Heart left ventricle (tissue), 16 donors: Measurements from ENCODE around the gene ITPR2. TPM values are rescaled to one million over a fixed set of nuclear protein-coding genes. Genes with fewer than 3 reads are reported as not detected.

Source experiments
- ATAC-seq, 4 donors: fragments of 200-7000 bp; cut with Tn5 transposase; one replicate each; pipeline ENCODE4 v1.9.1; 2020 to 2022; ENCODE audit warnings: moderate library complexity in 4 of 4, mild to moderate bottlenecking in 3 of 4, moderate number of reproducible peaks in 1 of 4
- DNase-seq, 5 donors: peaks; one replicate each; pipeline ENCODE4 v3.0.0-alpha.2; 2020
- H3K27ac ChIP-seq, 12 donors: fragments of 200-600 bp; sonication (generic) in 4 of 12; one replicate each; pipeline versions ENCODE4 v1.5.0 to v1.8.0; 2016 to 2022; ENCODE audit warnings: mild to moderate bottlenecking in 2 of 12
- H3K27me3 ChIP-seq, 9 donors: fragments of 200-600 bp; sonication (generic) in 2 of 9; one replicate each; pipeline versions ENCODE4 v1.5.1 to v1.8.0; 2016 to 2022; ENCODE audit warnings: mild to moderate bottlenecking in 3 of 9
- H3K36me3 ChIP-seq, 9 donors: fragments of 200-600 bp; sonication (generic) in 2 of 9; one replicate each; pipeline versions ENCODE4 v1.5.0 to v1.8.0; 2018 to 2022; ENCODE audit warnings: mild to moderate bottlenecking in 2 of 9
- H3K4me1 ChIP-seq, 12 donors: fragments of 200-600 bp; sonication (generic) in 4 of 12; one replicate each; pipeline versions ENCODE4 v1.5.0 to v1.8.0; 2016 to 2022; ENCODE audit warnings: mild to moderate bottlenecking in 3 of 12
- H3K4me3 ChIP-seq, 12 donors: fragments of 200-600 bp; sonication (generic) in 4 of 12; one replicate each; pipeline versions ENCODE4 v1.5.0 to v1.8.0; 2017 to 2022; ENCODE audit warnings: mild to moderate bottlenecking in 9 of 12, moderate library complexity in 4 of 12
- H3K9me3 ChIP-seq, 12 donors: fragments of 200-600 bp; sonication (generic) in 4 of 12; one replicate each; pipeline versions ENCODE4 v1.5.0 to v1.8.0; 2016 to 2022; ENCODE audit warnings: mild to moderate bottlenecking in 1 of 12
- CTCF ChIP-seq, 12 donors: fragments of 200-600 bp; sonication (generic) in 4 of 12; IDR thresholded peaks; one replicate each; pipeline versions ENCODE4 v1.5.0 to v1.8.0; 2018 to 2022; ENCODE audit warnings: antibody characterized with exemption in 12 of 12, mild to moderate bottlenecking in 5 of 12
- POLR2A ChIP-seq, 2 donors: fragments of 450-650 bp; IDR thresholded peaks; one replicate each; pipeline ENCODE4 v1.6.1; 2017; ENCODE audit warnings: antibody characterized with exemption in 2 of 2, mild to moderate bottlenecking in 2 of 2, moderate library complexity in 2 of 2
- WGBS, 4 donors: extraction: QIAGEN DNeasy Blood & Tissue Kit in 2 of 4; methylation state at CpG; one replicate each; pipeline versions ENCODE4 v1.1.5 to v1.1.7; 2013 to 2018; 5-methylcytosine and 5-hydroxymethylcytosine counted together
- intact Hi-C, 10 donors: fragments of 100-400 bp; cut with DNase I; formaldehyde crosslinking; loops; one replicate each; pipeline versions ENCODE4 v1.11.1 to v1.14.2; 2022
- polyA plus RNA-seq, 2 donors: library from polyadenylated mRNA; stranded (reverse); fragments of 200-250 nt; gene quantifications; one replicate each; pipeline ENCODE4 v1.2.3, GENCODE V29; 2013
- total RNA-seq, 9 donors: library from RNA; depleted of rRNA in 2 of 9; stranded (reverse); fragments of >200 nt in 2 of 9; fragmentation: NEBNext Ultra II Directional in 3 of 9; extraction: Animal tissue kit (Norgen Biotek cat#: 25700) in 3 of 9; gene quantifications; one replicate each; pipeline versions ENCODE4 v1.1.0 to v1.2.4, GENCODE V29; 2016 to 2023
- donor health status: ischemic (EF 13 %, LVEDD 7.1; RV severe dilation, severe dysfunction).
- donor health status: healthy with polysubstance abuse.
- donor health status: DM: no; HTN: yes; CAD: no.
- donor health status: DM: no; HTN: no; CAD: no.
- donor health status: ischemic (EF 25% LVEDD 6.9; RV normal size, moderate dysfunction).
- donor health status: ischemic (EF 25% LVEDD 5.7; RV mildly dilated, moderate dysfunction).
- donor health status: healthy.
- donor health status: DM: yes; HTN: yes; CAD: no.
- donor health status: ischemic (EF 35%, LVEDD 5.7; RV mildly dilated, moderate dysfunction).
- donor health status: nonischemic (EF 11% LVEDD 7.7; RV severe dilation, severe dysfunction).
- donor health status: DM: yes; HTN: yes; CAD: no.
- donor health status: PGD.
- donor health status: ischemic (EF 29% LVEDD 5.4; RV normal size, mild dysfunction).
- donor health status: nonischemic (EF 23%, LVEDD 6.1; RV moderate dilation, normal function).

The ITPR2 gene
- total and polyA plus RNA-seq, 11 donors = 3.4 to 45.6 (median 11.8) TPM

- DNase-seq = no peak
- intact Hi-C loops = loop anchor here in 1 of 10 donors (10.0 kb wide), 1 partner anchor 175 kb away; the partner anchor contains the start of gene BHLHE41
- H3K36me3 ChIP-seq = no peaks in the 10 kb centered on the region
- no peak overlapping the region for H3K4me3 ChIP-seq
- no peaks in the 10 kb centered on the region for H3K9me3 ChIP-seq
- no peak for TF ChIP-seq CTCF (IDR thresholded peaks at IDR 0.05)
- TF ChIP-seq POLR2A (IDR thresholded peaks at IDR 0.05) = no peak
- 83 to 95% (median 91%) methylated on average over 1 of the region's 1 CpG for WGBS, 4 donors
- ATAC-seq = no peak
- H3K27ac ChIP-seq = peak overlapping the region in 8 of 12 donors; percentile 67 to 84 (median 74)
- H3K27me3 ChIP-seq = no peaks in the 10 kb centered on the region
- H3K4me1 ChIP-seq = peaks cover 0 to 28% (median 7%) of the 10 kb centered on the region in 12 donors
Observed at GRCh38 chr12:26299751-26300150, 533.2 kb downstream of the ITPR2 start.

- 33 to 42% (median 36%) methylated on average over 6 of the region's 6 CpGs for WGBS, 4 donors
Observed at GRCh38 chr12:26298785-26299621, 534.0 kb downstream of the ITPR2 start.

GRCh38 chr12:26297396-26298070 lies 535.5 kb downstream of the ITPR2 start:
- Histone ChIP-seq H3K27ac (peak overlapping the region in 5 of 12 donors; percentile 8 to 83 (median 24)), H3K9me3 (no peaks in the 10 kb centered on the region), H3K4me3 (no peak overlapping the region), H3K36me3 (no peaks in the 10 kb centered on the region), H3K4me1 (peaks cover 0 to 28% (median 7%) of the 10 kb centered on the region in 12 donors), H3K27me3 (no peaks in the 10 kb centered on the region)
- DNase-seq = no peak
- 76 to 87% (median 83%) methylated on average over 8 of the region's 8 CpGs for WGBS, 4 donors
- no peak for TF ChIP-seq CTCF (IDR thresholded peaks at IDR 0.05)
- no peak for TF ChIP-seq POLR2A (IDR thresholded peaks at IDR 0.05)
- ATAC-seq = no peak
- intact Hi-C loops = loop anchor here in 1 of 10 donors (10.0 kb wide), 1 partner anchor 173 kb away; the partner anchor contains the start of gene BHLHE41

More at GRCh38 chr12:26298785-26299621, 534.0 kb downstream of the ITPR2 start:
- H3K4me3 ChIP-seq = peak overlapping the region in 8 of 12 donors; percentile 5 to 37 (median 18)
- H3K27me3 ChIP-seq = no peaks in the 10 kb centered on the region
- ATAC-seq (peak; percentile 93 to 99 (median 96)), DNase-seq (no peak)
- H3K9me3 ChIP-seq = no peaks in the 10 kb centered on the region
- intact Hi-C loops = loop anchor here in 1 of 10 donors (10.0 kb wide), 1 partner anchor 174 kb away; the partner anchor contains the start of gene BHLHE41
- H3K4me1 ChIP-seq = peaks cover 0 to 28% (median 7%) of the 10 kb centered on the region in 12 donors
- peak overlapping the region in 11 of 12 donors; percentile 50 to 84 (median 69) for H3K27ac ChIP-seq
- no peaks in the 10 kb centered on the region for H3K36me3 ChIP-seq
- TF ChIP-seq POLR2A (IDR thresholded peaks at IDR 0.05) (no peak), CTCF (IDR thresholded peaks at IDR 0.05) (peak in 5 of 12 donors; percentile 0 to 36 (median 22))

GRCh38 chr12:26295001-26295400 lies 538.0 kb downstream of the ITPR2 start:
- Histone ChIP-seq H3K4me3 (no peak overlapping the region), H3K36me3 (no peaks in the 10 kb centered on the region), H3K9me3 (no peaks in the 10 kb centered on the region), H3K27me3 (no peaks in the 10 kb centered on the region), H3K27ac (no peak overlapping the region), H3K4me1 (peaks cover 0 to 28% (median 7%) of the 10 kb centered on the region in 12 donors)
- DNase-seq = no peak
- ATAC-seq = no peak
- TF ChIP-seq CTCF (IDR thresholded peaks at IDR 0.05) (no peak), POLR2A (IDR thresholded peaks at IDR 0.05) (no peak)
- 91 to 96% (median 94%) methylated on average over 4 of the region's 4 CpGs for WGBS, 4 donors
- intact Hi-C loops = loop anchor here in 1 of 10 donors (10.0 kb wide), 1 partner anchor 170 kb away; the partner anchor contains the start of gene BHLHE41
